SK-N-SH treated with all-trans-retinoic acid at 6 μM for 48 hours (cell line): ENCODE results near the gene PAPPA.

Source experiments
- ATAC-seq: fragments of 200-7000 bp; cut with Tn5 transposase; 3 replicates; pipeline ENCODE4 v1.9.1; 2020; ENCODE audit warnings: mild to moderate bottlenecking, moderate library complexity
- ARNTL ChIP-seq: fragments of 450-650 bp; formaldehyde crosslinking; IDR thresholded peaks from 2 replicates; pipeline ENCODE4 v1.5.0; 2020; ENCODE audit warnings: low read depth, mild to moderate bottlenecking, moderate library complexity, borderline replicate concordance
- BACH2 ChIP-seq: fragments of 250-450 bp; sonication (Bioruptor Pico); IDR thresholded peaks from 2 replicates; pipeline ENCODE4 v1.9.0; 2021; ENCODE audit warnings: mild to moderate bottlenecking, borderline replicate concordance
- CSDC2 ChIP-seq: fragments of 250-450 bp; sonication (Bioruptor Pico); IDR thresholded peaks from 2 replicates; pipeline ENCODE4 v1.5.0; 2020; ENCODE audit warnings: mild to moderate bottlenecking, moderate library complexity
- ESRRG ChIP-seq: fragments of 250-450 bp; sonication (Bioruptor Pico); IDR thresholded peaks from 2 replicates; pipeline ENCODE4 v1.6.1; 2021; ENCODE audit warnings: mild to moderate bottlenecking
- GLIS3 ChIP-seq: fragments of 250-450 bp; sonication (Bioruptor Pico); IDR thresholded peaks from 2 replicates; pipeline ENCODE4 v1.5.0; 2020; ENCODE audit warnings: mild to moderate bottlenecking, moderate library complexity
- ISL1 ChIP-seq: fragments of 250-450 bp; sonication (Bioruptor Pico); IDR thresholded peaks from 2 replicates; pipeline ENCODE4 v2.1.2; 2022; ENCODE audit warnings: mild to moderate bottlenecking, moderate library complexity
- OSR1 ChIP-seq: fragments of 250-450 bp; sonication (Bioruptor Pico); IDR thresholded peaks from 2 replicates; pipeline ENCODE4 v1.8.0; 2022; ENCODE audit warnings: moderate library complexity, mild to moderate bottlenecking, inconsistent platforms
- PPARA ChIP-seq: fragments of 250-450 bp; sonication (Bioruptor Pico); IDR thresholded peaks from 2 replicates; pipeline ENCODE4 v1.5.0; 2020; ENCODE audit warnings: mild to moderate bottlenecking, borderline replicate concordance
- RARB ChIP-seq: fragments of 250-450 bp; sonication (Bioruptor Pico); IDR thresholded peaks from 2 replicates; pipeline ENCODE4 v1.8.0; 2021; ENCODE audit warnings: mild to moderate bottlenecking, moderate library complexity
- SNAI2 ChIP-seq: fragments of 250-450 bp; sonication (Bioruptor Pico); IDR thresholded peaks from 2 replicates; pipeline ENCODE4 v1.5.0; 2020; ENCODE audit warnings: mild to moderate bottlenecking, moderate library complexity
- TCF4 ChIP-seq: fragments of 250-450 bp; sonication (Bioruptor Pico); IDR thresholded peaks from 2 replicates; pipeline ENCODE4 v1.8.0; 2021; ENCODE audit warnings: mild to moderate bottlenecking, moderate library complexity, borderline replicate concordance
- TOX ChIP-seq: fragments of 250-450 bp; sonication (Bioruptor Pico); IDR thresholded peaks from 2 replicates; pipeline ENCODE4 v1.8.0; 2021; ENCODE audit warnings: mild to moderate bottlenecking, moderate library complexity, borderline replicate concordance
- ZC3H10 ChIP-seq: fragments of 250-450 bp; sonication (Bioruptor Pico); IDR thresholded peaks from 2 replicates; pipeline ENCODE4 v1.5.1; 2021; ENCODE audit warnings: mild to moderate bottlenecking, moderate library complexity
- ZFP30 ChIP-seq: fragments of 450-650 bp; formaldehyde crosslinking; IDR thresholded peaks from 2 replicates; pipeline ENCODE4 v1.5.0; 2022; ENCODE audit warnings: mild to moderate bottlenecking, moderate library complexity
- ZNF565 ChIP-seq: fragments of 450-650 bp; formaldehyde crosslinking; conservative IDR thresholded peaks from 2 replicates; pipeline ENCODE4 v1.5.0; 2020; ENCODE audit warnings: low read depth, mild to moderate bottlenecking, moderate library complexity
- ZNF70 ChIP-seq: fragments of 450-650 bp; formaldehyde crosslinking; IDR thresholded peaks from 2 replicates; pipeline ENCODE4 v1.5.0; 2020; ENCODE audit warnings: mild to moderate bottlenecking, moderate library complexity
- ZNF8 ChIP-seq: fragments of 450-650 bp; formaldehyde crosslinking; IDR thresholded peaks from 2 replicates; pipeline ENCODE4 v1.5.0; 2020; ENCODE audit warnings: mild to moderate bottlenecking, moderate library complexity
- TF ChIP-seq, protein P1 (sequence below): fragments of 250-450 bp; sonication (Bioruptor Pico); IDR thresholded peaks from 2 replicates; pipeline ENCODE4 v1.5.0; 2020; ENCODE audit warnings: mild to moderate bottlenecking, moderate library complexity
- TF ChIP-seq, protein P2 (sequence below): fragments of 250-450 bp; sonication (Bioruptor Pico); IDR thresholded peaks from 2 replicates; pipeline ENCODE4 v1.5.1; 2020; ENCODE audit warnings: low read depth, mild to moderate bottlenecking, moderate library complexity
- TF ChIP-seq, protein P3 (sequence below): fragments of 250-450 bp; sonication (Bioruptor Pico); IDR thresholded peaks from 2 replicates; pipeline ENCODE4 v1.8.0; 2021; ENCODE audit warnings: low read depth, mild to moderate bottlenecking, moderate library complexity, borderline replicate concordance
- TF ChIP-seq, protein P4 (sequence below): fragments of 250-450 bp; sonication (Bioruptor Pico); IDR thresholded peaks from 2 replicates; pipeline ENCODE4 v1.5.1; 2021; ENCODE audit warnings: mild to moderate bottlenecking, moderate library complexity

The PAPPA gene

DNA sequence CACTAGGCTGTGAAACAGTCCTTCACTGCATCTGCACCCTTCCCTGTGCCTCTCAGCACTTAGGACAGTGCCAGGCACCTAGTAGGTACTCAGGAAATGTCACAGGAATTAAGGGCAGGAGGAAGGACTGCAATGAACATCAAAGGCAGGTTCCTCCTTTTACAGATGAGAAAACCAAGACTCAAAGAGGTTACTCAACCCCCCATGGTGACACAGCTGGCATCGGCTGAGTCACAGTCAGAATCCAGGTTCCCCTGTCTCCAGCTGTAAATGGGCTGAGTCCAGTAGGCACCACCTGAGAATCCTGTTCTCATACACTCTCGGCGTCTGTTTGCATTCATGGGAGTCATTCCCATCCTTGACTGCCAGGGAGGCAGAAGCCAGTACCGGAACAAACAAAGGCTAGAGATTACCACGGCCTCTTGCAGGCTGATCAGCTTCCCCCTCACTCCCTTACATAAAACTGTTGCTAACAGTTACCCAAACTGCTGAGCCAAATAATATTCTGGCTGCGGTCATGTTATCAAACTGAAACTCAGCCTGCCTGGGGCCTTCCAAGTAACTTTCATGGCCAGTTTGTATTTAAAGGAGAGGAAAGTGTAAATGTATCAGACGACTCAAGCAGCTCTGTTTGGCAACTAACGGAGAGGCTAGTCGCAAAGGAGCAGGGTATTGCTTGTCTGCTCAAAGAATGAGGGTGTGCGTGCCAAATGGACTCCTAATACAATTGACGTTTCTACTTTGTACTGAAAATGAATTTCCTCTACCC lies 201.7 kb downstream of the PAPPA start:
- TF ChIP-seq ZC3H10: no peak
- TF ChIP-seq PPARA: no peak
- TF ChIP-seq ISL1 (CRISPR knock-in tag): no peak
- TF ChIP-seq TOX (CRISPR knock-in tag): no peak
- no peak for TF ChIP-seq TCF4 (CRISPR knock-in tag)
- TF ChIP-seq, protein P1, sequence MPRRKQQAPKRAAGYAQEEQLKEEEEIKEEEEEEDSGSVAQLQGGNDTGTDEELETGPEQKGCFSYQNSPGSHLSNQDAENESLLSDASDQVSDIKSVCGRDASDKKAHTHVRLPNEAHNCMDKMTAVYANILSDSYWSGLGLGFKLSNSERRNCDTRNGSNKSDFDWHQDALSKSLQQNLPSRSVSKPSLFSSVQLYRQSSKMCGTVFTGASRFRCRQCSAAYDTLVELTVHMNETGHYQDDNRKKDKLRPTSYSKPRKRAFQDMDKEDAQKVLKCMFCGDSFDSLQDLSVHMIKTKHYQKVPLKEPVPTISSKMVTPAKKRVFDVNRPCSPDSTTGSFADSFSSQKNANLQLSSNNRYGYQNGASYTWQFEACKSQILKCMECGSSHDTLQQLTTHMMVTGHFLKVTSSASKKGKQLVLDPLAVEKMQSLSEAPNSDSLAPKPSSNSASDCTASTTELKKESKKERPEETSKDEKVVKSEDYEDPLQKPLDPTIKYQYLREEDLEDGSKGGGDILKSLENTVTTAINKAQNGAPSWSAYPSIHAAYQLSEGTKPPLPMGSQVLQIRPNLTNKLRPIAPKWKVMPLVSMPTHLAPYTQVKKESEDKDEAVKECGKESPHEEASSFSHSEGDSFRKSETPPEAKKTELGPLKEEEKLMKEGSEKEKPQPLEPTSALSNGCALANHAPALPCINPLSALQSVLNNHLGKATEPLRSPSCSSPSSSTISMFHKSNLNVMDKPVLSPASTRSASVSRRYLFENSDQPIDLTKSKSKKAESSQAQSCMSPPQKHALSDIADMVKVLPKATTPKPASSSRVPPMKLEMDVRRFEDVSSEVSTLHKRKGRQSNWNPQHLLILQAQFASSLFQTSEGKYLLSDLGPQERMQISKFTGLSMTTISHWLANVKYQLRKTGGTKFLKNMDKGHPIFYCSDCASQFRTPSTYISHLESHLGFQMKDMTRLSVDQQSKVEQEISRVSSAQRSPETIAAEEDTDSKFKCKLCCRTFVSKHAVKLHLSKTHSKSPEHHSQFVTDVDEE (CRISPR knock-in tag): no peak
- no peak for TF ChIP-seq ZNF70 (CRISPR knock-in tag)
- no peak for TF ChIP-seq CSDC2 (CRISPR knock-in tag)
- TF ChIP-seq RARB (CRISPR knock-in tag): no peak
- no peak for TF ChIP-seq ZFP30 (CRISPR knock-in tag)
- TF ChIP-seq BACH2 (CRISPR knock-in tag): no peak
- TF ChIP-seq, protein P2, sequence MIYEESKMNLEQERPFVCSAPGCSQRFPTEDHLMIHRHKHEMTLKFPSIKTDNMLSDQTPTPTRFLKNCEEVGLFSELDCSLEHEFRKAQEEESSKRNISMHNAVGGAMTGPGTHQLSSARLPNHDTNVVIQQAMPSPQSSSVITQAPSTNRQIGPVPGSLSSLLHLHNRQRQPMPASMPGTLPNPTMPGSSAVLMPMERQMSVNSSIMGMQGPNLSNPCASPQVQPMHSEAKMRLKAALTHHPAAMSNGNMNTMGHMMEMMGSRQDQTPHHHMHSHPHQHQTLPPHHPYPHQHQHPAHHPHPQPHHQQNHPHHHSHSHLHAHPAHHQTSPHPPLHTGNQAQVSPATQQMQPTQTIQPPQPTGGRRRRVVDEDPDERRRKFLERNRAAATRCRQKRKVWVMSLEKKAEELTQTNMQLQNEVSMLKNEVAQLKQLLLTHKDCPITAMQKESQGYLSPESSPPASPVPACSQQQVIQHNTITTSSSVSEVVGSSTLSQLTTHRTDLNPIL (CRISPR knock-in tag): no peak
- no peak for TF ChIP-seq ZNF565 (CRISPR knock-in tag)
- TF ChIP-seq ESRRG (CRISPR knock-in tag): no peak
- ATAC-seq: no peak

DNA sequence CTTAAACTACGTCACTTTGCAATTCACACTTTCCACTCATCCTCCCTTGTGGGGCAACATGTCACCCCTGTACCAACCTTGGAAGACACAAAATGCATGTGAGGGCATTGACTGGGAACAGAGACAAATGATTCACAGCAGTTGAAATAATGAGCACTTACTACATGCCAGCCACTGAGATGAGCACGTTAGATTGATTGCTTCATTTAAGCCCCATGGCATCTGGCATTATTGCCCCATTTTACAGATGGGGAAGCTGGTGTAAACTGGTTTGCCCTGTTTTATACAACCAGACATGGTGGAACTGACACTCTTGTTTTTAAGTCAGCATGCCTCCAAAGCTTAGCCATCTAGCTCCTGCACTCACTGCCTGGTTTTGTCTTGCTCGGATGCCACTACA lies 204.7 kb downstream of the PAPPA start:
- no peak for ATAC-seq
- TF ChIP-seq RARB (CRISPR knock-in tag) (no peak), ZNF70 (CRISPR knock-in tag) (no peak), TOX (CRISPR knock-in tag) (no peak), PPARA (no peak), ZC3H10 (no peak)
- TF ChIP-seq, all 23 proteins: peak for 0

DNA sequence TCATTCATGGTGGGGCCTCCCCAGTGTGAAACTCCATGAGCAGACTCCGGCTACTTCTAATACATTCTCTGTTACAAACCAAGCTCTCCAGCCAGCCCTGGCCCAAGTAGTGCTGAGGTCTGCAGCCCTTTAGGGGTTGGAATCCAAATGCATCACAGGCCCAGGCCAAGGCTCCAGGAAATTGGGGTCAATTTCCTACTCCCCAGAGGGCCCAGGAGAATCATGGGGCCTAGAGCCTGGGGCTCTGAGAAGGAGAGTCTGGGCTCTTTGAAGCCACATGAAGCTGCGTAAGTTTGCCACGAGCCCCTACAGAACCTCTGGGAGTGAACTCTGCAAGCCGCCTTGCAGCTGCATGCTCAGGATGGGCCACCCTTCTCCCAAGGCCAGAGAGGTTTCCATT lies 206.4 kb downstream of the PAPPA start:
- TF ChIP-seq OSR1 (CRISPR knock-in tag): no peak
- TF ChIP-seq GLIS3 (CRISPR knock-in tag): no peak
- no peak for TF ChIP-seq ZNF70 (CRISPR knock-in tag)
- no peak for TF ChIP-seq TOX (CRISPR knock-in tag)
- TF ChIP-seq, protein P2 (CRISPR knock-in tag): no peak
- TF ChIP-seq, protein P3, sequence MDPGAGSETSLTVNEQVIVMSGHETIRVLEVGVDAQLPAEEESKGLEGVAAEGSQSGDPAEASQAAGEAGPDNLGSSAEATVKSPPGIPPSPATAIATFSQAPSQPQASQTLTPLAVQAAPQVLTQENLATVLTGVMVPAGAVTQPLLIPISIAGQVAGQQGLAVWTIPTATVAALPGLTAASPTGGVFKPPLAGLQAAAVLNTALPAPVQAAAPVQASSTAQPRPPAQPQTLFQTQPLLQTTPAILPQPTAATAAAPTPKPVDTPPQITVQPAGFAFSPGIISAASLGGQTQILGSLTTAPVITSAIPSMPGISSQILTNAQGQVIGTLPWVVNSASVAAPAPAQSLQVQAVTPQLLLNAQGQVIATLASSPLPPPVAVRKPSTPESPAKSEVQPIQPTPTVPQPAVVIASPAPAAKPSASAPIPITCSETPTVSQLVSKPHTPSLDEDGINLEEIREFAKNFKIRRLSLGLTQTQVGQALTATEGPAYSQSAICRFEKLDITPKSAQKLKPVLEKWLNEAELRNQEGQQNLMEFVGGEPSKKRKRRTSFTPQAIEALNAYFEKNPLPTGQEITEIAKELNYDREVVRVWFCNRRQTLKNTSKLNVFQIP (CRISPR knock-in tag): no peak
- TF ChIP-seq ESRRG (CRISPR knock-in tag): no peak
- TF ChIP-seq, protein P4, sequence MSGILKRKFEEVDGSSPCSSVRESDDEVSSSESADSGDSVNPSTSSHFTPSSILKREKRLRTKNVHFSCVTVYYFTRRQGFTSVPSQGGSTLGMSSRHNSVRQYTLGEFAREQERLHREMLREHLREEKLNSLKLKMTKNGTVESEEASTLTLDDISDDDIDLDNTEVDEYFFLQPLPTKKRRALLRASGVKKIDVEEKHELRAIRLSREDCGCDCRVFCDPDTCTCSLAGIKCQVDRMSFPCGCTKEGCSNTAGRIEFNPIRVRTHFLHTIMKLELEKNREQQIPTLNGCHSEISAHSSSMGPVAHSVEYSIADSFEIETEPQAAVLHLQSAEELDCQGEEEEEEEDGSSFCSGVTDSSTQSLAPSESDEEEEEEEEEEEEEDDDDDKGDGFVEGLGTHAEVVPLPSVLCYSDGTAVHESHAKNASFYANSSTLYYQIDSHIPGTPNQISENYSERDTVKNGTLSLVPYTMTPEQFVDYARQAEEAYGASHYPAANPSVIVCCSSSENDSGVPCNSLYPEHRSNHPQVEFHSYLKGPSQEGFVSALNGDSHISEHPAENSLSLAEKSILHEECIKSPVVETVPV (CRISPR knock-in tag): no peak
- no peak for TF ChIP-seq SNAI2 (CRISPR knock-in tag)
- TF ChIP-seq ARNTL (CRISPR knock-in tag): no peak
- no peak for TF ChIP-seq PPARA
- no peak for TF ChIP-seq TCF4 (CRISPR knock-in tag)
- TF ChIP-seq CSDC2 (CRISPR knock-in tag): no peak
- no peak for TF ChIP-seq ZNF8 (CRISPR knock-in tag)
- TF ChIP-seq, all 23 proteins: peak for 0
- ATAC-seq: no peak
